Dedifferentiated amniotic fluid mesenchymal stem cell (primary cell): Measurements from ENCODE around the gene MLLT10.
"Not testable (repeated sequence)": the region's sequence is repeated elsewhere in the genome, so short reads cannot be mapped to it uniquely, and the experiment has no call there.

Experiments used
- DNase-seq: peaks from one replicate; pipeline ENCODE4 v3.0.0-alpha.2; 2016; ENCODE audit errors: extremely low spot score

Gene MLLT10

GRCh38 chr10:21579291-21579690 is 45.3 kb downstream of the MLLT10 start:
- DNase-seq: no peak

GRCh38 chr10:21581421-21581834 is 47.4 kb downstream of the MLLT10 start:
- not testable (repeated sequence) for DNase-seq

- no peak for DNase-seq
Observed at GRCh38 chr10:21584834-21585530, 51.0 kb downstream of the MLLT10 start.

GRCh38 chr10:21587391-21587790 is 53.4 kb downstream of the MLLT10 start:
- DNase-seq: no peak

GRCh38 chr10:21588159-21588558 is 54.1 kb downstream of the MLLT10 start:
- DNase-seq: not testable (repeated sequence)

- DNase-seq: no peak
Observed at GRCh38 chr10:21593986-21594385, 60.0 kb downstream of the MLLT10 start.

GRCh38 chr10:21599582-21599981 is 65.5 kb downstream of the MLLT10 start:
- no peak for DNase-seq

- no peak for DNase-seq
Observed at GRCh38 chr10:21600804-21601433, 66.9 kb downstream of the MLLT10 start.

- no peak for DNase-seq
Observed at GRCh38 chr10:21602313-21602712, 68.3 kb downstream of the MLLT10 start.

GRCh38 chr10:21603721-21604120 is 69.7 kb downstream of the MLLT10 start:
- no peak for DNase-seq

GRCh38 chr10:21604651-21605050 is 70.6 kb downstream of the MLLT10 start:
- DNase-seq: no peak

- DNase-seq: no peak
Observed at GRCh38 chr10:21607907-21608306, 73.9 kb downstream of the MLLT10 start.

GRCh38 chr10:21614000-21614399 is 80.0 kb downstream of the MLLT10 start:
- no peak for DNase-seq

GRCh38 chr10:21617267-21617666 is 83.2 kb downstream of the MLLT10 start:
- DNase-seq: no peak

- no peak for DNase-seq
Observed at GRCh38 chr10:21623291-21623690, 89.3 kb downstream of the MLLT10 start.

GRCh38 chr10:21624421-21624820 is 90.4 kb downstream of the MLLT10 start:
- DNase-seq: not testable (repeated sequence)

GRCh38 chr10:21624951-21625350 is 90.9 kb downstream of the MLLT10 start:
- DNase-seq: no peak

- no peak for DNase-seq
Observed at GRCh38 chr10:21625623-21626229, 91.7 kb downstream of the MLLT10 start.

GRCh38 chr10:21626457-21627161 is 92.6 kb downstream of the MLLT10 start:
- no peak for DNase-seq

GRCh38 chr10:21627331-21627730 is 93.3 kb downstream of the MLLT10 start:
- no peak for DNase-seq

GRCh38 chr10:21628023-21628422 is 94.0 kb downstream of the MLLT10 start:
- no peak for DNase-seq

- not testable (repeated sequence) for DNase-seq
Observed at GRCh38 chr10:21628645-21629044, 94.6 kb downstream of the MLLT10 start.
